NCI-H1092 treated with DMSO at 0.1 percent for 48 hours (cell line): ENCODE data around the gene ZNF148.
A peak's percentile ranks its signal among the peaks of the same experiment; 100 is the strongest.
"Not testable (repeated sequence)": the region's sequence is repeated elsewhere in the genome, so short reads cannot be mapped to it uniquely, and the experiment has no call there.

ENCODE experiments used
- DNase-seq: peaks from one replicate; lab custom pipeline; 2025; lab: John Stamatoyannopoulos, UW

The ZNF148 gene

GRCh38 chr3:125374996-125375941 lies at the start of gene ZNF148:
Gene ZNF148, minus strand, starts transcription at chr3:125375325. Its CDS starts 61,685 bp downstream, at chr3:125313640.
- peak; percentile 82 for DNase-seq

GRCh38 chr3:125418306-125418705 lies 43.2 kb upstream of the ZNF148 start:
- DNase-seq = no peak

- DNase-seq = no peak
Measured at GRCh38 chr3:125416235-125416634, 41.1 kb upstream of the ZNF148 start.

- DNase-seq = no peak
Measured at GRCh38 chr3:125414669-125415068, 39.5 kb upstream of the ZNF148 start.

- no peak for DNase-seq
Measured at GRCh38 chr3:125410922-125411321, 35.8 kb upstream of the ZNF148 start.

- DNase-seq = no peak
Measured at GRCh38 chr3:125406070-125406469, 30.9 kb upstream of the ZNF148 start.

GRCh38 chr3:125405515-125405914 lies 30.4 kb upstream of the ZNF148 start:
- not testable (repeated sequence) for DNase-seq

- DNase-seq = no peak
Measured at GRCh38 chr3:125403789-125404188, 28.7 kb upstream of the ZNF148 start.

GRCh38 chr3:125402639-125403038 lies 27.5 kb upstream of the ZNF148 start:
- DNase-seq = no peak

GRCh38 chr3:125401402-125401801 lies 26.3 kb upstream of the ZNF148 start:
- DNase-seq = no peak

- DNase-seq = no peak
Measured at GRCh38 chr3:125398952-125399351, 23.8 kb upstream of the ZNF148 start.

GRCh38 chr3:125395091-125395490 lies 20.0 kb upstream of the ZNF148 start:
- DNase-seq = no peak

GRCh38 chr3:125394406-125394805 lies 19.3 kb upstream of the ZNF148 start:
- DNase-seq = no peak

- no peak for DNase-seq
Measured at GRCh38 chr3:125389282-125389681, 14.2 kb upstream of the ZNF148 start.

GRCh38 chr3:125388369-125388768 lies 13.2 kb upstream of the ZNF148 start:
- DNase-seq = not testable (repeated sequence)

- DNase-seq = no peak
Measured at GRCh38 chr3:125386811-125387210, 11.7 kb upstream of the ZNF148 start.

- DNase-seq = no peak
Measured at GRCh38 chr3:125383744-125384143, 8.6 kb upstream of the ZNF148 start.

GRCh38 chr3:125382298-125382697 lies 7.2 kb upstream of the ZNF148 start:
- no peak for DNase-seq

GRCh38 chr3:125381743-125382142 lies 6.6 kb upstream of the ZNF148 start:
- no peak for DNase-seq

GRCh38 chr3:125381314-125381713 lies 6.2 kb upstream of the ZNF148 start:
- no peak for DNase-seq

GRCh38 chr3:125379483-125379882 lies 4.4 kb upstream of the ZNF148 start:
- no peak for DNase-seq

- DNase-seq = no peak
Measured at GRCh38 chr3:125378762-125379161, 3.6 kb upstream of the ZNF148 start.

- peak; percentile 52 for DNase-seq
Measured at GRCh38 chr3:125375950-125376679, 990 bp upstream of the ZNF148 start.
